Measurements from ENCODE around the gene MYO7A.

DNA sequence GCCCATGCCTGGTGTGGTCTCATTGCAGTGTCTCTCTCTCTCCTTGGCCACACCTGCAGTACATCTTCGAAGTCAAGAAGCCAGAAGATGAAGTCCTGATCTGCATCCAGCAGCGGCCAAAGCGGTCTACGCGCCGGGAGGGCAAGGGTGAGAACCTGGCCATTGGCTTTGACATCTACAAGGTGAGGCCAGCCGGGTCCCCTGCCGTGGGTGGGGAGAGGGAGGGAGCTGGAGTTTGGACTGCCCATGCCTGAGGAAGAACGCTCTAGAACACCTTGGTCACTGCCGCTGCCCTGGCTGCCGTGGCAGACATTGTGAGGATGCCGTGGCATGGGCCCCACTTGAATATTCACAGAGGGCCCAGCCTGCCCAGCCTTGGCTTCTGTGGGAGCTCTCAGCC, 9.1 kb upstream of the MYO7A start:
- TF ChIP-seq, protein P1, sequence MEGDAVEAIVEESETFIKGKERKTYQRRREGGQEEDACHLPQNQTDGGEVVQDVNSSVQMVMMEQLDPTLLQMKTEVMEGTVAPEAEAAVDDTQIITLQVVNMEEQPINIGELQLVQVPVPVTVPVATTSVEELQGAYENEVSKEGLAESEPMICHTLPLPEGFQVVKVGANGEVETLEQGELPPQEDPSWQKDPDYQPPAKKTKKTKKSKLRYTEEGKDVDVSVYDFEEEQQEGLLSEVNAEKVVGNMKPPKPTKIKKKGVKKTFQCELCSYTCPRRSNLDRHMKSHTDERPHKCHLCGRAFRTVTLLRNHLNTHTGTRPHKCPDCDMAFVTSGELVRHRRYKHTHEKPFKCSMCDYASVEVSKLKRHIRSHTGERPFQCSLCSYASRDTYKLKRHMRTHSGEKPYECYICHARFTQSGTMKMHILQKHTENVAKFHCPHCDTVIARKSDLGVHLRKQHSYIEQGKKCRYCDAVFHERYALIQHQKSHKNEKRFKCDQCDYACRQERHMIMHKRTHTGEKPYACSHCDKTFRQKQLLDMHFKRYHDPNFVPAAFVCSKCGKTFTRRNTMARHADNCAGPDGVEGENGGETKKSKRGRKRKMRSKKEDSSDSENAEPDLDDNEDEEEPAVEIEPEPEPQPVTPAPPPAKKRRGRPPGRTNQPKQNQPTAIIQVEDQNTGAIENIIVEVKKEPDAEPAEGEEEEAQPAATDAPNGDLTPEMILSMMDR (conservative IDR thresholded peaks at IDR 0.05; ENCODE audit: low read depth in 2 of 2), result no peak
- no peak for TF ChIP-seq POLR2AphosphoS5 (IDR thresholded peaks at IDR 0.05; ENCODE audit: low read depth)
- no peak for TF ChIP-seq EZH2phosphoT487 (IDR thresholded peaks at IDR 0.05; ENCODE audit: unreplicated experiment)
- TF ChIP-seq, protein P2, sequence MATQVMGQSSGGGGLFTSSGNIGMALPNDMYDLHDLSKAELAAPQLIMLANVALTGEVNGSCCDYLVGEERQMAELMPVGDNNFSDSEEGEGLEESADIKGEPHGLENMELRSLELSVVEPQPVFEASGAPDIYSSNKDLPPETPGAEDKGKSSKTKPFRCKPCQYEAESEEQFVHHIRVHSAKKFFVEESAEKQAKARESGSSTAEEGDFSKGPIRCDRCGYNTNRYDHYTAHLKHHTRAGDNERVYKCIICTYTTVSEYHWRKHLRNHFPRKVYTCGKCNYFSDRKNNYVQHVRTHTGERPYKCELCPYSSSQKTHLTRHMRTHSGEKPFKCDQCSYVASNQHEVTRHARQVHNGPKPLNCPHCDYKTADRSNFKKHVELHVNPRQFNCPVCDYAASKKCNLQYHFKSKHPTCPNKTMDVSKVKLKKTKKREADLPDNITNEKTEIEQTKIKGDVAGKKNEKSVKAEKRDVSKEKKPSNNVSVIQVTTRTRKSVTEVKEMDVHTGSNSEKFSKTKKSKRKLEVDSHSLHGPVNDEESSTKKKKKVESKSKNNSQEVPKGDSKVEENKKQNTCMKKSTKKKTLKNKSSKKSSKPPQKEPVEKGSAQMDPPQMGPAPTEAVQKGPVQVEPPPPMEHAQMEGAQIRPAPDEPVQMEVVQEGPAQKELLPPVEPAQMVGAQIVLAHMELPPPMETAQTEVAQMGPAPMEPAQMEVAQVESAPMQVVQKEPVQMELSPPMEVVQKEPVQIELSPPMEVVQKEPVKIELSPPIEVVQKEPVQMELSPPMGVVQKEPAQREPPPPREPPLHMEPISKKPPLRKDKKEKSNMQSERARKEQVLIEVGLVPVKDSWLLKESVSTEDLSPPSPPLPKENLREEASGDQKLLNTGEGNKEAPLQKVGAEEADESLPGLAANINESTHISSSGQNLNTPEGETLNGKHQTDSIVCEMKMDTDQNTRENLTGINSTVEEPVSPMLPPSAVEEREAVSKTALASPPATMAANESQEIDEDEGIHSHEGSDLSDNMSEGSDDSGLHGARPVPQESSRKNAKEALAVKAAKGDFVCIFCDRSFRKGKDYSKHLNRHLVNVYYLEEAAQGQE (IDR thresholded peaks at IDR 0.05; ENCODE audit: unreplicated experiment), result no peak
- no peak for TF ChIP-seq EZH2 (IDR thresholded peaks at IDR 0.05; ENCODE audit: low read depth, unreplicated experiment)
- TF ChIP-seq CREB1 (CRISPR knock-in tag; IDR thresholded peaks at IDR 0.05; ENCODE audit: low read depth), result no peak
- TF ChIP-seq, protein P3, sequence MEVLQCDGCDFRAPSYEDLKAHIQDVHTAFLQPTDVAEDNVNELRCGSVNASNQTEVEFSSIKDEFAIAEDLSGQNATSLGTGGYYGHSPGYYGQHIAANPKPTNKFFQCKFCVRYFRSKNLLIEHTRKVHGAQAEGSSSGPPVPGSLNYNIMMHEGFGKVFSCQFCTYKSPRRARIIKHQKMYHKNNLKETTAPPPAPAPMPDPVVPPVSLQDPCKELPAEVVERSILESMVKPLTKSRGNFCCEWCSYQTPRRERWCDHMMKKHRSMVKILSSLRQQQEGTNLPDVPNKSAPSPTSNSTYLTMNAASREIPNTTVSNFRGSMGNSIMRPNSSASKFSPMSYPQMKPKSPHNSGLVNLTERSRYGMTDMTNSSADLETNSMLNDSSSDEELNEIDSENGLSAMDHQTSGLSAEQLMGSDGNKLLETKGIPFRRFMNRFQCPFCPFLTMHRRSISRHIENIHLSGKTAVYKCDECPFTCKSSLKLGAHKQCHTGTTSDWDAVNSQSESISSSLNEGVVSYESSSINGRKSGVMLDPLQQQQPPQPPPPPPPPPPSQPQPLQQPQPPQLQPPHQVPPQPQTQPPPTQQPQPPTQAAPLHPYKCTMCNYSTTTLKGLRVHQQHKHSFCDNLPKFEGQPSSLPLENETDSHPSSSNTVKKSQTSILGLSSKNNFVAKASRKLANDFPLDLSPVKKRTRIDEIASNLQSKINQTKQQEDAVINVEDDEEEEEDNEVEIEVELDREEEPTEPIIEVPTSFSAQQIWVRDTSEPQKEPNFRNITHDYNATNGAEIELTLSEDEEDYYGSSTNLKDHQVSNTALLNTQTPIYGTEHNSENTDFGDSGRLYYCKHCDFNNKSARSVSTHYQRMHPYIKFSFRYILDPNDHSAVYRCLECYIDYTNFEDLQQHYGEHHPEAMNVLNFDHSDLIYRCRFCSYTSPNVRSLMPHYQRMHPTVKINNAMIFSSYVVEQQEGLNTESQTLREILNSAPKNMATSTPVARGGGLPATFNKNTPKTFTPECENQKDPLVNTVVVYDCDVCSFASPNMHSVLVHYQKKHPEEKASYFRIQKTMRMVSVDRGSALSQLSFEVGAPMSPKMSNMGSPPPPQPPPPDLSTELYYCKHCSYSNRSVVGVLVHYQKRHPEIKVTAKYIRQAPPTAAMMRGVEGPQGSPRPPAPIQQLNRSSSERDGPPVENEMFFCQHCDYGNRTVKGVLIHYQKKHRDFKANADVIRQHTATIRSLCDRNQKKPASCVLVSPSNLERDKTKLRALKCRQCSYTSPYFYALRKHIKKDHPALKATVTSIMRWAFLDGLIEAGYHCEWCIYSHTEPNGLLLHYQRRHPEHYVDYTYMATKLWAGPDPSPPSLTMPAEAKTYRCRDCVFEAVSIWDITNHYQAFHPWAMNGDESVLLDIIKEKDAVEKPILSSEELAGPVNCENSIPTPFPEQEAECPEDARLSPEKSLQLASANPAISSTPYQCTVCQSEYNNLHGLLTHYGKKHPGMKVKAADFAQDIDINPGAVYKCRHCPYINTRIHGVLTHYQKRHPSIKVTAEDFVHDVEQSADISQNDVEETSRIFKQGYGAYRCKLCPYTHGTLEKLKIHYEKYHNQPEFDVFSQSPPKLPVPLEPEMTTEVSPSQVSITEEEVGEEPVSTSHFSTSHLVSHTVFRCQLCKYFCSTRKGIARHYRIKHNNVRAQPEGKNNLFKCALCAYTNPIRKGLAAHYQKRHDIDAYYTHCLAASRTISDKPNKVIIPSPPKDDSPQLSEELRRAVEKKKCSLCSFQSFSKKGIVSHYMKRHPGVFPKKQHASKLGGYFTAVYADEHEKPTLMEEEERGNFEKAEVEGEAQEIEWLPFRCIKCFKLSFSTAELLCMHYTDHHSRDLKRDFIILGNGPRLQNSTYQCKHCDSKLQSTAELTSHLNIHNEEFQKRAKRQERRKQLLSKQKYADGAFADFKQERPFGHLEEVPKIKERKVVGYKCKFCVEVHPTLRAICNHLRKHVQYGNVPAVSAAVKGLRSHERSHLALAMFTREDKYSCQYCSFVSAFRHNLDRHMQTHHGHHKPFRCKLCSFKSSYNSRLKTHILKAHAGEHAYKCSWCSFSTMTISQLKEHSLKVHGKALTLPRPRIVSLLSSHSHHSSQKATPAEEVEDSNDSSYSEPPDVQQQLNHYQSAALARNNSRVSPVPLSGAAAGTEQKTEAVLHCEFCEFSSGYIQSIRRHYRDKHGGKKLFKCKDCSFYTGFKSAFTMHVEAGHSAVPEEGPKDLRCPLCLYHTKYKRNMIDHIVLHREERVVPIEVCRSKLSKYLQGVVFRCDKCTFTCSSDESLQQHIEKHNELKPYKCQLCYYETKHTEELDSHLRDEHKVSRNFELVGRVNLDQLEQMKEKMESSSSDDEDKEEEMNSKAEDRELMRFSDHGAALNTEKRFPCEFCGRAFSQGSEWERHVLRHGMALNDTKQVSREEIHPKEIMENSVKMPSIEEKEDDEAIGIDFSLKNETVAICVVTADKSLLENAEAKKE (CRISPR knock-in tag; IDR thresholded peaks at IDR 0.05), result no peak
- no peak for TF ChIP-seq NANOG (IDR thresholded peaks at IDR 0.05; ENCODE audit: borderline replicate concordance)
- TF ChIP-seq ZNF114 (CRISPR knock-in tag; IDR thresholded peaks at IDR 0.05), result no peak
- TF ChIP-seq STAT1 (IDR thresholded peaks at IDR 0.05; ENCODE audit: unreplicated experiment), result no peak
